CD4-positive, alpha-beta T cell treated with Interleukin-2 at 100 ng/mL for 4 hours (primary cell): Measurements from ENCODE around the gene ZNF738.
"Not testable (repeated sequence)": the region's sequence is repeated elsewhere in the genome, so short reads cannot be mapped to it uniquely, and the experiment has no call there.

ENCODE experiments used
- DNase-seq: peaks from one replicate; pipeline ENCODE4 v3.0.0-alpha.2; 2020; ENCODE audit warnings: low spot score

ZNF738 gene

DNA sequence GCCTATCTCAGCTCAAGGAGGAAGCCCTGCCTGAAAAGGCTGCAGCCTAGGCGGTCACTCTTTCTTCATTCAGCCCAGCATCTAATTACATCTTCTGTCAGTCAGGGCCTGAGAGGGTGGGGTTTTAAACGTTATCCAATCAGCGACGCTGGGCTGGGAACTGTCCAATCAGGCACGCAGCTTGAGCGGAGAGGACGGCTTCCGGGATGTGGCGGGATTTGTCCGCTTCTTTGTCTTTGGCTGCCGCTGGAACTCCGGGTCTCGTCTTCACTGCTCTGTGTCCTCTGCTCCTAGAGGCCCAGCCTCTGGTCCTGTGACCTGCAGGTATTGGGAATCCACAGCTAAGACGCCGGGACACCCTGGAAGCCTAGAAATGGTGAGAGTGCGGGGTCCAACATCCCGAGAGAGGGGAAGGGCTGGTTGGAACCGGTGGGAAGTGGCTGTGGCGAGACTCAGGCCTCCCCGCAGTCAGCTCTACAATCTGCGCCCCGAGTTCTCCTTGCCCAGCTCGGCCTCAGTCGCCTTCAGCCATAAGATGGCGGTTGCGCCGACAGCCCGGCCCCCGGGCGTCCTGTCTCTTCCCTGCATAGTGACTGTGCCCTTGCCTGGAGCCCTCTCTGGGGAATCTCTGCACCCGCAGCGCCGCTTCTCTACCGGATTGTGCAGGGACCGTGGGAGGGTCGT is at the start of gene ZNF738:
TSS of gene ZNF738 (plus strand) at position 233 of the 684 bp plus-strand sequence. CDS start at position 374, 141 bp downstream.
- DNase-seq: peak; percentile 82

DNA sequence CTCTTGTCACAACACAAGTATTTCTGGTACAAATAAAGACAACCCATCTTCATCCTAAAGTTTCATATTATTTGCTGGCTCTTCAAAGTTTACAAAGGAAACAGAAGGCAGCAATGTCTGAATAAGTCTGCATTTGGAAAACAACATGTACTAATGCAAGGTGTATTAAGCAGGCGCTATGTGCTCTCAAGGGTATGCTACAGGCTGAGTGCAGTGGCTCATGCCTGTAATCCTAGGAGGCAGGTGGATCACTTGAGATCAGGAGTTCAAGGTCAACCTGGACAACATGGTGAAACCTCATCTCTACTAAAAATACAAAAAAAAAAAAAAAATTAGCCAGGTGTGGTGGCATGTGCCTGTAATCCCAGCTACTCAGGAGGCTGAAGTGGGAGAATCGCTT is 46.0 kb upstream of the ZNF738 start:
- DNase-seq: not testable (repeated sequence)

DNA sequence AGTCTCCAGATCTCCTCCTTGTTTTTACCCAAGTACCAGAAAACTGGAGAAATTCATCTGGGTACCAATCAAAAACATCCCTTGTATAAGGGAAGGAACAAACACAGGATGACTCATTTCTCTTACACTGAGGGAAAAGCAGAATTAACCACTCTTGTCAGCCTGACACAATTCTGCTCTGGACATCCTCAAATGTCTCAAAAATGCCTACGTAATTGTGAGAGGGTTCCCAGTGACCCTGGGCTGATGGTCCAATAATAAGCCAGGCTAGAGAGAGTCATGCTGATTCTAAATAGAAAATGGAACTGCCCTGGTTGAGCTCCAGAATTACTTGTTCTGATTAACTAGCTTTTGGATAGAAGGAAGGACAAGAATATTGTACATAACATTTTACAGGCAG is 44.1 kb upstream of the ZNF738 start:
- DNase-seq: no peak

DNA sequence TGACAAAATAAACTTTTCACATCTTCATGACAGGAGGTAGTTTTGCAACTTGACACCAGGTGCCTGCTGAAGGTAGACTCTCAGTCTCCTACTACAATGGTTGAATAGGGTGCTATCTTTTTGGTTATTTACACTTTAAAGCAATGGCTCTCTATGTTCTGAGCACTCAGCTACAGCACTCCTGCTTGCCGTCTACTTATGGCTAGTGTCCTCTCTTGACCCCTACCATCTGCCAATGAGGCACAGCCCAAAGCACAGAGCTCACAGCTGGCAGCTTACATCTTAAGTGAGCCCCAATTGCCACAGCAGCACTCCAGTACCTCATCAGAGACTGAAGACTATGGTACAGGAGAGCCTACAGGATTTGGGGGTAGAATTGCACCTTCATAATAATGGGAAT is 41.0 kb upstream of the ZNF738 start:
- DNase-seq: no peak

DNA sequence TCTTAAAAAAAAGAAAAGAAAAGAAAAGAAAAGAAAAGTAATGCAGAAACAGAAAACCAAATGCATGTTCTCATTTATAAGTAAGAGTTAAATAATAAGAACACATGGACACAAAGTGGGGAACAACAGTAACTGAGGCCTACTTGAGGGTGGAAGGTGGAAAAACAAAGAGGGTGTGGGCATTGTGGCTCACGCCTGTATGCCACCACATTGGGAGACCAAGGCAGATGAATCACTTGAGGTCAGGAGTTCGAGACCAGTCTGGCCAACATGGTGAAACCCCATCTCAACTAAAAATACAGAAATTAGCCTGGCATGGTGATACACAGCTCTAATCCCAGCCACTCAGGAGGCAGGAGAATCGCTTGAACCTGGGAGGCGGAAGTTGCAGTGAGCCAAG is 37.7 kb upstream of the ZNF738 start:
- DNase-seq: no peak

DNA sequence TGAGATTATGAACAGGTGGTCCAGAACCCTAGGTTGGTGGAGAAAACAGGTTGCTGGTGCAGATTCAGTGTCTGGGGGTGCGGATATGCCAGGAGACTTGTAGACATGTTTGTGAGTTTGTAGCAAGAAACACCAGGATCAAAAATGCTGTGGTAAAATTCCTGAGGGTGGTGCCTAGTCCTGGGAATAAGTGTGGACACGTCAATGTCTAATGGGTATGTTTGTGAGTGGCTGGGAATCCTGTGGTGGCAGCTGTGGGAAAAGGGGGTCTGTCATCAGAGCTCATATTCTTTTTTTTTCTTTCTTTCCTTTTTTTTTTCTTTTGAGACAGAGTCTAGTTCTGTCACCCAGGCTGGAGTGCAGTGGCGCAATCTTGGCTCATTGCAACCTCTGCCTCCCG is 36.8 kb upstream of the ZNF738 start:
- DNase-seq: no peak

DNA sequence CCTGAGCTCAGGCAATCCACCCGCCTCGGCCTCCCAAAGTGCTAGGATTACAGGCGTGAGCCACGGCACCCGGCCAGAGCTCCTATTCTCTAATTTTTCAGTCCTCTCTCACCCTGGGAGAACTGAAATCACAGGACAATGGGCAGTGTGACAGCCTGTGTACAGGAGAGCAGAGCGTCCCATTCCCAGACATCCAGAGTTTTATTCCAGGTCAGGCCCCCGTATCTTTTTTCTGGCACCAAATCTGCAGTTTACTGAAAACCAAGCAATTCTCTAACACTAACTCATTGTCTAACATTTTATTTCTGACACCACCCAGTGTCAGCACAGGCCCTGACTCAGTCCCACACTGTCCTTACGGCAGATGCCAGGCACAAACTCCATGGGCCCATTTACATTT is 36.3 kb upstream of the ZNF738 start:
- no peak for DNase-seq

DNA sequence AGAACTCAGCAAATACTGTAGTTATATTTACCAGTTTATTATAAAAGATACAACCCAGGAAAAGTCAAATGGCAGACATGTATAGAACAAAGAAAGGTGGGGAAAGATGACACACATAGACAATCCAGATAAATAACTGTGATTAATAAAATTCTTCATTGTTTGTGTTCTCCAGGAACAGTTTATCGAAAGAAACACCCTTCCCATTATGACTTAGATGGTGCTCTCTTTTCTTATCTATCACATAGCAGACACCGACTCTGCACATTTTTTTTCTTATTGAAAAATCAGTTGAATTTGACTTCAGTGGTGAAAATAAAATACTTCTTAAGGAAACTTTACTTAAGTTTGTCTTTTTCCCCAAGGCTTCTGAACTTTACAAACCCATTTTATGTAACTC is 35.8 kb upstream of the ZNF738 start:
- no peak for DNase-seq

DNA sequence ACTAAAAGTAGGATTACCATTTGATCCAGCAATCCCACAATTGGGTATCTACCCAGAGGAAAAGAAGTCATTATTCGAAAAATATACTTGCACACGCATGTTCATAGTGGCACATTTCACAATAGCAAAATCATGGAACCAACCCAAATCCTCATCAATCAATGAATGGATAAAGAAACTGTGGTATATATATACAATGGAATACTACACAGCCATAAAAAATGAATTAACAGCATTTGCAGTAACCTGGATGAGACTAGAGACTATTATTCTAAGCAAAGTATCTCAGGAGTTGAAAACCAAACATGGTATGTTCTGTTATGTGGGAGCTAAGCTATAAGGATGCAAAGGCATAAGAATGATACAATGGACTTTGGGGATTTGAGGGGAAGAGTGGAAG is 32.6 kb upstream of the ZNF738 start:
- no peak for DNase-seq

DNA sequence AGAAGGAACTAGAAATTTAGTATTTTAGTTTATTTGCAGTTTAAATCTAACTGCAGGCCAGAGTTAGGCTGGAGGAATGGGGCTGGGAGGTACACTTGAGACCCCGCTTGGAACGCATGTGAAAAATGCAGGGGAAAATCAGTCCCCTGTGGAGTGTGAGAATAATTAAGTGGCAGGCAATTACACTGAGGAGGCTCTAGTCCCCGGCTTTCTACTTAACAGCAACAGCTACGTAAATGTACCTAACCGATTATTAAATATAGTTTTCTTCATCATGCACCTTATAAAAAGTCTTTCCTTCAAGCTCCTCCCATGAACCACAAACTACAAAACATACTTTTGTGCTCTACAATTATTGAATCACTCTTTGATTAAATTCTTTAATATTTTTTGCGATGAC is 30.4 kb upstream of the ZNF738 start:
- DNase-seq: peak; percentile 12

DNA sequence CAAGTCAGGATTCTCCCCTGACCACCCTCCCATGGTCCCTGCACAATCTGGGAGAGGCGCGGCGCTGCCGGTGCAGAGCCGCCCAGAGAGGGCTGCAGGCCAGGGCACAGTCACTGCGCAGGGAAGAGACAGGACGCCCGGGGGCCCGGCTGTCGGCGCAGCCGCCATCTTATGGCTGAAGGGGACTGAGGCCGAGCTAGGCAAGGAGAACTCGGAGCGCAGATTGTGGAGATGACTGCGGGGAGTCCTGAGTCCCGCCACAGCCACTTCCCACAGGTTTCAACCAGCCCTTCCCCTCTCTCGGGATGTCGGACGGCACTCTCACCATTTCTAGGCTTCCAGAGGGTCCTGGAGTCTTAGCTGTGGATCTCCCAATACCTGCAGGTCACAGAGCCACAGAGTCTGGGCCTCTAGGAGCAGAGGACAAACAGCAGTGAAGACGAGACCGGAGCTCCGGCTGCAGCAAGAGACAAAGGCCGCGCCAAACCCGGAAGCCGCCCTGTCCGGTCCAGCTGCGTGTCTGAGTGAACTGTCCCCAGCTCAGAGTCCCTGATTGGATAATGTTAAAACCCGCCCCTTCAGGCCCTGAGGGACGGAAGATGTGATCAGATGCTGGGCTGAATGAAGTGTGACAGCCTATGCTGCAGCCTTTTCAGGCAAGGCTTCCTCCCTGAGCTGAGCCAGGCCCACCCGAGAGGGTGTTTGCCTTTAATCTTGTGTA is 29.8 kb upstream of the ZNF738 start, which contains the start of gene ZNF708:
TSS of gene ZNF708 (minus strand) at position 526 of the 721 bp plus-strand sequence. CDS start at position 328, 198 bp downstream.
- DNase-seq: peak; percentile 90

DNA sequence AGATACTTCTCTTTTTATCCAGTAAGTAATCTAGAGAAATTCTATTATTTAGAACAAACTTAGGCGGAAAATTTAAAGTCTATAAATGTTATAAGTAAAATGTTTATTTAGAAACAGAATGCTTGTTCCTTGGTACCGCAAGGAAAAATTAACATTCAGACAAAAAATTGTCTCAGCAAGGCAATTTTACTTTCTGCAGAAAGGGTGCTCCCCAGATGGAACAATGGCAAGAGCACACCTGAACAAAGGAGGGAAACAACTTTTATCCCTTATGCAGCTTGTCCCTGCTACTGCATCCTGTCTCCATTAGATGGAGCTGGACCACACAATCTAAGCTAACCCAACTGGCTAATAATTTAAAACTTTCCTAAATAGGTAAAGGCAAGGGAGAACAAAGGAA is 23.1 kb upstream of the ZNF738 start:
- DNase-seq: no peak

DNA sequence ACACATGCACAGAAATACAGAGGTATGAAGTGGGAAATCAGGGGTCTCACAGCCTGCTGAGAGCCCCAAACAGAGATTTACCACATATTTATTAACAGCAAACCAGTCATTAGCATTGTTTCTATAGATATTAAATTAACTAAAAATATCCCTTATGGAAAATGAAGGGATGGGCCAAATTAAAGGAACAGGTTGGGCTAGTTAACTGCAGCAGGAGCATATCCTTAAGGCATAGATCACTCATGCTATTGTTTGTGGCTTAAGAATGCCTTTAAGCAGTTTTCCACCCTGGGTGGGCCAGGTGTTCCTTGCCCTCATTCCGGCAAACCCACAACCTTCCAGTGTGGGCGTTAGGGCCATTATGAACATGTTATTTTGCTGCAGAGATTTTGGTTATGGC is 14.0 kb upstream of the ZNF738 start:
- not testable (repeated sequence) for DNase-seq

DNA sequence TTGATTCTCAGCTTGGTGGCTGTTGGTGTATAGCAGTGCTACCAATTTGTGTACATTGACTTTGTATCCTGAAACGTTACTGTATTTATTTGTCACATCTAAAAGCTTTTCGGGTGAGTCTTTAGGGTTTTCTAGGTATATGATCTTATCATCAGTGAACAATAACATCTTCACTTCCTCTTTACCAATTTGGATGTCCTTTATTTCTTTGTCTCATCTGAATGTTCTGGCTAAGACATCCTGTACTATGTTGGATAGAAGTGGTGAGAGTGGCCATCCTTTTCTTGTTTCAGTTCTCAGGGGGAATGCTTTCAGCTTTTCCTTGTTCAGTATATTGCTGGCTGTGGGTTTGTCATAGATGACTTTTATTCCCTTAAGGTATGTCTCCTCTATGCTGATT is 6.0 kb upstream of the ZNF738 start:
- no peak for DNase-seq

DNA sequence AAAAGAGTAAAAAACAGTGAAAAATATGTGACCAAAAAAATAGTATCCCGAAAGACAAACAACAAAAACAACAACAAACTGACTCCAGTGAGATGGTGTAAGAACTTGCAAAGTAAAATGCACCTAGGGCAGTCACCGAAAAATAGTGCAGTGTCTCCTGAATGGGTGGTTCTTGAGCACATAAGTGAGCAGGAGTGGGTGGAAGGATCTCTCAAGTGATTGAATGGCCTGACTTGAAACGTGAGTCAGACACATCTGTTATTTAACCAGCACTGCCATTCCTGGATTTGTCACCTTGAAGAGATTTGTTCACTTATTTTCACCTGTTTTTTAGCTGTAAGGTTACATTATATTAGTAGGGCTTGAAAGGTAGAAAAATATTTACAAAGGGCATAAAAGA is 3.5 kb downstream of the ZNF738 start:
- DNase-seq: no peak

DNA sequence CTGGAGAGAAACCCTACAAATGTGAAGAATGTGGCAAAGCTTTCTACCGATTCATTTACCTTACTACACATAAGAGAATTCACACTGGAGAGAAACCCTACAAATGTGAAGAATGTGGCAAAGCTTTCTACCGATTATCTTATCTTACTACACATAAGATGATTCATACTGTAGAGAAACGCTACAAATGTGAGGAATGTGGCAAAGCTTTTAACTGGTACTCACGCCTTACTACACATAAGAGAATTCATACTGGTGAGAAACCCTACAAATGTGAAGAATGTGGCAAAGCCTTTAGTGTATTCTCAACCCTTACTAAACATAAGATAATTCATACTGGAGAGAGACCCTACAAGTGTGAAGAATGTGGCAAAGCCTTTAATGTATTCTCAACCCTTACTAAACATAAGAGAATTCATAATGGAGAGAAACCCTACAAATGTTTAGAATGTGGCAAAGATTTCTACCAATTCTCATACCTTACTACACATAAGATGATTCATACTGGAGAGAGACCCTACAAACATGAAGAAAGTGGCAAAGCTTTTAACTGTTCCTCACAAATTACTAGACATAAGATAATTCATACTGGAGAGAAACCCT is 25.3 kb downstream of the ZNF738 start:
- no peak for DNase-seq

DNA sequence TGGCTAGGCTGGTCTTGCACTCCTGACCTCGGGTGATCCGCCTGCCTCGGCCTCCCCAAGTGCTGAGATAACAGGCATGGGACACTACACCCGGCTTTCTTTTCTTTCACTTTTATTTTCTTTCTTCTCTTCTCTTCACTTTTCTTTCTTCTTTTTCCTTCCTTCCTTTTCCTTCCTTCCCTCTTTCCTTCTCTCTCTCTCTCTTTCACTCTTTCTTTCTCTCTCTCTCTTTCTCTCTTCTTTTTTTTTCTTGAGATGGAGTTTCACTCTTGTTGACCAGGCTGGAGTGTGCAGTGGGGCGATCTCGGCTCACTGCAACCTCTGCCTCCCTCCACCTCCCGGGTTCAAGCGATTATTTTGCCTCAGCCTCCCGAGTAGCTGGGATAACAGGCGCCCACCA is 37.3 kb downstream of the ZNF738 start:
- no peak for DNase-seq

DNA sequence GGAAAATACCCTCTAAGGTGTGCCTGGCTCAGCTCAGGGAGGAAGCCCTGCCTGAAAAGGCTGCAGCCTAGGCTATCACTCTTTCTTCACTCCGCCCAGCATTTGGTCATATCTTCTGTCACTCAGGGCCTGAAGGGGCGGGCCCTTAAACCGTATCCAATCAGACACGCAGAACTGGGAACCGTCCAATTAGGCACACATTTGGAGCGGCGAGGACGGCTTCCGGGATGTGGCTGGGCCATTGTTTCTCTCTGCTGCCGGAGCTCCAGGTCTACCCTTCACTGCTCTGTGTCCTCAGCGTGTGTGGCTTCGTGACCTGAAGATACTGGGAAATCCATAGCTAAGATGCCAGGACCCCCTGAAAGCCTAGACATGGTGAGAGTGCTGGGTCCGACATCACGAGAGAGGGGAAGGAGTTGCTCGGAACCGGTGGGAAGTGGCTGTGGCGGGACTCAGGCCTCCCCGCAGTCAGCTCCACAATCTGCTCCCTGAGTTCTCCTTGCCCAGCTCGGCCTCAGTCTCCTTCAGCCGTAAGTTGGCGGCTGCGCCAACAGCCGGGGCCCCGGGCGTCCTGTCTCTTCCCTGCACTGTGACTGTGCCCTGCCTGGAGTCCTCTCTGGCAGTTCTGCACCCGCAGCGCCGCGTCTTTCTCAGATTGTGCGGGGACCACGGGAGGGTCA is 38.2 kb downstream of the ZNF738 start, which contains the start of gene ZNF493:
TSS of gene ZNF493 (plus strand) at position 241 of the 680 bp plus-strand sequence. CDS start at position 346, 105 bp downstream.
- DNase-seq: peak; percentile 95

DNA sequence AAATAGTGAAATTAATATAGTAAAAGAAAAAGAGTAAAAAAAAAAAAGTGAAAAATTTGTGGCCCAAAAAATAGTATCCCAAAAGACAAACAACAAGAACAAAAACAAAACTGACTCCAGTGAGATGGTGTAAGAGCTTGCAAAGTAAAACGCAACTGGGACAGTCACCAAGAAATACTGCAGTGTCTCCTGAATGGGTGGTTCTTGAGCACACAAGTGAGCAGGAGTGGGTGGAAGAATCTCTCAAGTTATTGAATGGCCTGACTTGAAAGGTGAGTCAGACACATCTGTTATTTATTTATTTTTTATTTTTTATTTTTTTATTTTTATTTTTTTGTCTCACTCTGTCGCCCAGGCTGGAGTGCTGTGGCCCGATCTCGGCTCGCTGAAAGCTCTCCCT is 40.1 kb downstream of the ZNF738 start:
- no peak for DNase-seq

DNA sequence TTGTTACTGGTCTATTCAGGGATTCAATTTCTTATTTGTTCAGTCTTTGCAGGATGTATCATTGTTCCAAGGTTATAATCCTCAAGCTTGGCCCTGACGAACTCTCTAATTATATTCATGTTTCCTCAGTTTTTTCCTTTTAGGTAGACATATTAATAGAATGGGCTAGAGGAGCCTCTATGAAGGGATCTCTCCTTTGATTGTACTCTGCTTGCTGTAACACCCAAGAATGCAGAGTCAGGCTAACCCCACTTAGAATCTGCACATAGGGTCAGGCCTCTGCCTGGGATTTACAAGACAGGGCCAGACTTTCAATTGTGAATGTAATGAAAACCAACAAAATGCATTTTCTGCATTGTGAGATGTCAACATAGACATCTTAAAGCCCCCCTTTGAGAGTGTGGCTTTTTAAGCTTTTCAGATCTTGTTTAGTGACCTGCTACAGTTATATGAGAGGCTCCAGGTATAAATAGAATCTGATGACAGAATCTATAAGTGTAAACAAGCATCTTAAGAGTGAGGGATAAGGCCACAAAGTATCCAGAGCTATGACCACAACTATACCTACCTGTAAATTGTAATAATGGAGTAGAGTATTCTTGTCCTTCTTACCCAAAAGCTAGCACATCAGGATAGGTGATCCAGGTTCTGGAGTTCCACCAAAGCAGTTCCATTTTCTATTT is 43.6 kb downstream of the ZNF738 start:
- DNase-seq: no peak

DNA sequence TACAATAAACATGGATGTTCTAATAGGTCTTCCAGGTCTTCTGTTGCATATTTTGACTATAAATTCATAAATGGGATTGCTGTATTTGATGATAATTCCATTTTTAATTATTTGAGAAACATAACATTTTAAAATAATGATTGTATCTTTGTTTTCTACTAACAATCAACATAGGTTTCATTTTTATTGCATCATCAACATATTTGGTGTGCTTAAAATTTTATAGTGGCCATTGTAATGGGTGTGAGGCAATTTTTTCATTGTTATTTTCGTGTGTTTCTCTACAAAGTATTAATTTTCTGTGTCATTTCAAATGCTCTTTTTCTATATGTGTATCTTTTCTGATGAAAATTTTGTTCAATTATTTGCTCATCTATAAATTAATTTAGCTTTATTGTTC is 51.4 kb downstream of the ZNF738 start:
- DNase-seq: no peak

DNA sequence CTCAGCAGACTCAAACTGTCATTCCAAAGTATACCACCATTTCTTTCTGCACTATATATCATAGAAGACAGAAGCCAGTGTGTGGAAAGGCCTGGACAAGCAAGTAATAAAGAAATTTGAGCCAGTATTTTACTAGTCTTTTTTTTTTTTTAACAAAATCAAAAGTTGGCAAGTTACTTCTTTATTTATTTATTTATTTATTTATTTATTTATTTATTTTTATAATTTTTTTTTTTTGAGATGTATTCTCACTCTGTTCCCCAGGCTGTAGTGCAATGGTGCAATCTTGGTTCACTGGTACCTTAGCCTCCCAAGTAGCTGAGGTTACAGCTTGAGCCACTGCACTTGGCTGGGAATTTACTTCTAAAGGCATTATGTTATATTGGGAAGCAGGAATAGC is 63.4 kb downstream of the ZNF738 start:
- DNase-seq: no peak
